GM12878 (cell line): ENCODE measurements around the gene KIF14. TPM values are rescaled to one million over a fixed set of nuclear protein-coding genes. Genes with fewer than 3 reads are reported as not detected.

Experiments used
- CBX3 ChIP-seq: fragments of 200-600 bp; sonication (generic); IDR thresholded peaks from 2 replicates; pipeline ENCODE4 v1.6.1; 2016; ENCODE audit warnings: low read depth, borderline replicate concordance
- EZH2 ChIP-seq: IDR thresholded peaks from 2 replicates; pipeline ENCODE4 v1.6.1; 2012; ENCODE audit warnings: low read depth, mild to moderate bottlenecking, control low read depth, inconsistent platforms, low read length, borderline replicate concordance; ENCODE audit not compliant: control insufficient read depth
- GABPA ChIP-seq: IDR thresholded peaks from 2 replicates; pipeline ENCODE4 v1.6.1; 2014; ENCODE audit warnings: antibody characterized with exemption, low read depth, mild to moderate bottlenecking, inconsistent platforms
- HDGF ChIP-seq: fragments of 450-650 bp; IDR thresholded peaks from 2 replicates; pipeline ENCODE4 v1.6.1; 2016; ENCODE audit warnings: antibody characterized with exemption
- MEF2B ChIP-seq: fragments of 450-650 bp; IDR thresholded peaks from 2 replicates; pipeline ENCODE4 v1.6.1; 2018; ENCODE audit warnings: mild to moderate bottlenecking, moderate library complexity; ENCODE audit not compliant: partially characterized antibody, poor library complexity, severe bottlenecking
- MXI1 ChIP-seq: fragments of 150-350 bp; IDR thresholded peaks from 2 replicates; pipeline ENCODE4 v1.6.1; 2011; ENCODE audit warnings: low read depth, mild to moderate bottlenecking, inconsistent platforms, low read length, improper control_type of control experiment
- NFYA ChIP-seq: IDR thresholded peaks from 2 replicates; pipeline ENCODE4 v1.6.1; 2011; ENCODE audit warnings: low read depth, mild to moderate bottlenecking, low read length, improper control_type of control experiment, borderline replicate concordance
- POLR2AphosphoS5 ChIP-seq: IDR thresholded peaks from 2 replicates; pipeline ENCODE4 v1.6.1; 2011; ENCODE audit warnings: mild to moderate bottlenecking, low read length, inconsistent platforms
- POU2F2 ChIP-seq: IDR thresholded peaks from 3 replicates; pipeline ENCODE4 v1.6.1; 2011; ENCODE audit warnings: low read depth, mild to moderate bottlenecking, low read length, borderline replicate concordance
- REST ChIP-seq: IDR thresholded peaks from 2 replicates; pipeline ENCODE4 v1.6.1; 2012; ENCODE audit warnings: mild to moderate bottlenecking, low read depth, low read length
- SIN3A ChIP-seq: IDR thresholded peaks from 2 replicates; pipeline ENCODE4 v1.6.1; 2012; ENCODE audit warnings: low read depth, low read length, improper control_type of control experiment
- SIX5 ChIP-seq: IDR thresholded peaks from 2 replicates; pipeline ENCODE4 v1.6.1; 2011; ENCODE audit warnings: mild to moderate bottlenecking, low read depth, low read length, moderate library complexity; ENCODE audit not compliant: severe bottlenecking
- SPI1 ChIP-seq: IDR thresholded peaks from 2 replicates; pipeline ENCODE4 v1.6.1; 2011; ENCODE audit warnings: low read depth, mild to moderate bottlenecking, low read length, moderate library complexity, borderline replicate concordance; ENCODE audit not compliant: insufficient read depth
- STAT3 ChIP-seq: IDR thresholded peaks from 2 replicates; pipeline ENCODE4 v1.6.1; 2011; ENCODE audit warnings: low read depth, low read length, improper control_type of control experiment
- SUZ12 ChIP-seq: fragments of 200-600 bp; sonication (generic); IDR thresholded peaks from one replicate; pipeline ENCODE4 v1.6.1; 2018; ENCODE audit warnings: antibody characterized with exemption, mild to moderate bottlenecking; ENCODE audit not compliant: unreplicated experiment
- TCF3 ChIP-seq: IDR thresholded peaks from 2 replicates; pipeline ENCODE4 v1.6.1; 2012; ENCODE audit warnings: low read depth, mild to moderate bottlenecking, low read length, borderline replicate concordance; ENCODE audit not compliant: insufficient read depth
- ZNF217 ChIP-seq: fragments of 450-650 bp; IDR thresholded peaks from 2 replicates; pipeline ENCODE4 v1.6.1; 2017; ENCODE audit warnings: antibody characterized with exemption, mild to moderate bottlenecking
- ZSCAN29 ChIP-seq: fragments of 450-650 bp; IDR thresholded peaks from 2 replicates; pipeline ENCODE4 v1.6.1; 2017; ENCODE audit warnings: mild to moderate bottlenecking, moderate library complexity
- polyA plus RNA-seq, 11 experiments: library from polyadenylated mRNA; depleted of rRNA in 4 of 11; unstranded in 6 of 11; stranded (reverse) in 5 of 11; fragments of >200 nt; fragmentation: Nextera tagmentation in 4 of 11; fragmentation: Illumina TruSeq in 1 of 11; extraction: Ambion mirVana in 4 of 11; extraction: Trizol in 1 of 11; gene quantifications; 1 replicate in 1 of 11; 2 replicates in 10 of 11; pipeline versions ENCODE4 v1.2.1 to v1.2.3, GENCODE V29; 2011 to 2016; ENCODE audit warnings: inconsistent platforms in 2 of 11, missing spikeins in 2 of 11, low read depth in 1 of 11
- total RNA-seq, 4 experiments: library from RNA; depleted of rRNA in 3 of 4; stranded (reverse); fragments of >200 nt in 3 of 4; fragmentation: Illumina TruSeq in 1 of 4; extraction: Trizol in 1 of 4; gene quantifications; 2 replicates each; pipeline versions ENCODE4 v1.2.1 to v1.2.3, GENCODE V29; 2013 to 2021
- TF ChIP-seq, protein P1 (sequence below): fragments of 450-650 bp; IDR thresholded peaks from 2 replicates; pipeline ENCODE4 v1.6.1; 2016; ENCODE audit warnings: mild to moderate bottlenecking, moderate library complexity, borderline replicate concordance
- TF ChIP-seq, protein P2 (sequence below): fragments of 450-650 bp; IDR thresholded peaks from 2 replicates; pipeline ENCODE4 v1.6.1; 2014; ENCODE audit warnings: mild to moderate bottlenecking

Gene KIF14
- total and polyA plus RNA-seq, 10 of the 15 experiments (the other 5 are each of a cell fraction or from before 2014, with no cell fraction given): 6.8 to 25.5 (median 14.4) TPM

- TF ChIP-seq NFYA (no peak), REST (no peak), HDGF (peak; percentile 70; the same call in 1 of the 2 replicates), ZSCAN29 (no peak), SUZ12 (no peak), MEF2B (peak; percentile 41), GABPA (peak; percentile 68; the same call in 1 of the 2 replicates), STAT3 (no peak), SPI1 (peak; percentile 25; the same call in 1 of the 2 replicates), SIX5 (no peak), CBX3 (no peak), EZH2 (no peak), TCF3 (0 out of 2 replicates have a peak, but pooled peaks have one; percentile 32), ZNF217 (no peak), SIN3A (peak; percentile 95), POU2F2 (peak; percentile 68; the same call in 1 of the 3 replicates), POLR2AphosphoS5 (0 out of 2 replicates have a peak, but pooled peaks have one; percentile 36), MXI1 (peak; percentile 88)
- TF ChIP-seq, protein P1, sequence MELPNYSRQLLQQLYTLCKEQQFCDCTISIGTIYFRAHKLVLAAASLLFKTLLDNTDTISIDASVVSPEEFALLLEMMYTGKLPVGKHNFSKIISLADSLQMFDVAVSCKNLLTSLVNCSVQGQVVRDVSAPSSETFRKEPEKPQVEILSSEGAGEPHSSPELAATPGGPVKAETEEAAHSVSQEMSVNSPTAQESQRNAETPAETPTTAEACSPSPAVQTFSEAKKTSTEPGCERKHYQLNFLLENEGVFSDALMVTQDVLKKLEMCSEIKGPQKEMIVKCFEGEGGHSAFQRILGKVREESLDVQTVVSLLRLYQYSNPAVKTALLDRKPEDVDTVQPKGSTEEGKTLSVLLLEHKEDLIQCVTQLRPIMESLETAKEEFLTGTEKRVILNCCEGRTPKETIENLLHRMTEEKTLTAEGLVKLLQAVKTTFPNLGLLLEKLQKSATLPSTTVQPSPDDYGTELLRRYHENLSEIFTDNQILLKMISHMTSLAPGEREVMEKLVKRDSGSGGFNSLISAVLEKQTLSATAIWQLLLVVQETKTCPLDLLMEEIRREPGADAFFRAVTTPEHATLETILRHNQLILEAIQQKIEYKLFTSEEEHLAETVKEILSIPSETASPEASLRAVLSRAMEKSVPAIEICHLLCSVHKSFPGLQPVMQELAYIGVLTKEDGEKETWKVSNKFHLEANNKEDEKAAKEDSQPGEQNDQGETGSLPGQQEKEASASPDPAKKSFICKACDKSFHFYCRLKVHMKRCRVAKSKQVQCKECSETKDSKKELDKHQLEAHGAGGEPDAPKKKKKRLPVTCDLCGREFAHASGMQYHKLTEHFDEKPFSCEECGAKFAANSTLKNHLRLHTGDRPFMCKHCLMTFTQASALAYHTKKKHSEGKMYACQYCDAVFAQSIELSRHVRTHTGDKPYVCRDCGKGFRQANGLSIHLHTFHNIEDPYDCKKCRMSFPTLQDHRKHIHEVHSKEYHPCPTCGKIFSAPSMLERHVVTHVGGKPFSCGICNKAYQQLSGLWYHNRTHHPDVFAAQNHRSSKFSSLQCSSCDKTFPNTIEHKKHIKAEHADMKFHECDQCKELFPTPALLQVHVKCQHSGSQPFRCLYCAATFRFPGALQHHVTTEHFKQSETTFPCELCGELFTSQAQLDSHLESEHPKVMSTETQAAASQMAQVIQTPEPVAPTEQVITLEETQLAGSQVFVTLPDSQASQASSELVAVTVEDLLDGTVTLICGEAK: peak; percentile 77; the same call in 1 of the 2 replicates
- TF ChIP-seq, protein P2, sequence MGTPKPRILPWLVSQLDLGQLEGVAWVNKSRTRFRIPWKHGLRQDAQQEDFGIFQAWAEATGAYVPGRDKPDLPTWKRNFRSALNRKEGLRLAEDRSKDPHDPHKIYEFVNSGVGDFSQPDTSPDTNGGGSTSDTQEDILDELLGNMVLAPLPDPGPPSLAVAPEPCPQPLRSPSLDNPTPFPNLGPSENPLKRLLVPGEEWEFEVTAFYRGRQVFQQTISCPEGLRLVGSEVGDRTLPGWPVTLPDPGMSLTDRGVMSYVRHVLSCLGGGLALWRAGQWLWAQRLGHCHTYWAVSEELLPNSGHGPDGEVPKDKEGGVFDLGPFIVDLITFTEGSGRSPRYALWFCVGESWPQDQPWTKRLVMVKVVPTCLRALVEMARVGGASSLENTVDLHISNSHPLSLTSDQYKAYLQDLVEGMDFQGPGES: peak; percentile 74
Measured at GRCh38 chr1:200620273-200621131, at the start of gene KIF14 (continued).
